ENCODE measurements around the gene SLC34A2. TPM values are rescaled to one million over a fixed set of nuclear protein-coding genes. Genes with fewer than 3 reads are reported as not detected.

SLC34A2 gene
- total and polyA plus RNA-seq, 4 donors: 0.10 to 1.4 (median 0.50) TPM; not detected in 1

GRCh38 chr4:25725870-25726269 lies 70.2 kb downstream of the SLC34A2 start:
- H3K36me3 ChIP-seq (ENCODE audit: control insufficient read depth in 1 of 2, insufficient read depth in 2 of 2, low read length in 1 of 2): no peaks in the 10 kb centered on the region
- ATAC-seq (ENCODE audit: low FRiP score) (no peak), DNase-seq (no peak)
- no peak overlapping the region for H3K27ac ChIP-seq (ENCODE audit: low read depth in 1 of 2, low read length in 2 of 2)
- H3K9me3 ChIP-seq (ENCODE audit: control insufficient read depth, low read length): peaks cover 4% of the 10 kb centered on the region
- H3K4me3 ChIP-seq (ENCODE audit: low read length in 2 of 2): no peak overlapping the region
- no peaks in the 10 kb centered on the region for H3K4me1 ChIP-seq (ENCODE audit: control insufficient read depth in 1 of 2, insufficient read depth in 2 of 2, low read length in 2 of 2)
- intact Hi-C loops (cut with DNase I): no loop called here
- WGBS, 2 donors: 73 to 80% methylated on average over 7 of the region's 7 CpGs
- no peaks in the 10 kb centered on the region for H3K27me3 ChIP-seq (ENCODE audit: control insufficient read depth in 1 of 2, insufficient read depth in 2 of 2, low read length in 1 of 2)

GRCh38 chr4:25727711-25728493 lies 72.3 kb downstream of the SLC34A2 start:
- Histone ChIP-seq H3K36me3 (ENCODE audit: control insufficient read depth in 1 of 2, insufficient read depth in 2 of 2, low read length in 1 of 2) (no peaks in the 10 kb centered on the region), H3K4me1 (ENCODE audit: control insufficient read depth in 1 of 2, insufficient read depth in 2 of 2, low read length in 2 of 2) (no peaks in the 10 kb centered on the region), H3K27me3 (ENCODE audit: control insufficient read depth in 1 of 2, insufficient read depth in 2 of 2, low read length in 1 of 2) (no peaks in the 10 kb centered on the region), H3K27ac (ENCODE audit: low read depth in 1 of 2, low read length in 2 of 2) (no peak overlapping the region), H3K9me3 (ENCODE audit: control insufficient read depth, low read length) (peaks cover 1% of the 10 kb centered on the region), H3K4me3 (ENCODE audit: low read length in 2 of 2) (no peak overlapping the region)
- ATAC-seq (ENCODE audit: low FRiP score): no peak
- 82 to 90% methylated on average over 9 of the region's 9 CpGs for WGBS, 2 donors
- intact Hi-C loops (cut with DNase I): no loop called here
- DNase-seq: no peak

Other genes with a start within 250 kb of the SLC34A2 start
- 10 to 100 TPM; 13.6 to 25.3 TPM for gene SEL1L3, start 207.1 kb downstream of the SLC34A2 start, total RNA-seq
- gene SEL1L3, start 207.1 kb downstream of the SLC34A2 start, polyA plus RNA-seq: 1 to 10 TPM; 1.9 to 8.3 TPM